Neural crest cell (in vitro differentiated cells): Measurements from ENCODE around the gene CMIP. TPM values are rescaled to one million over a fixed set of nuclear protein-coding genes. Genes with fewer than 3 reads are reported as not detected.

Source experiments
- DNase-seq: peaks from one replicate; pipeline ENCODE4 v3.0.0; 2021; ENCODE audit warnings: low read depth, mixed read lengths, low spot score
- H3K27ac Mint-ChIP-seq: one replicate; pipeline ENCODE4 v1.8.0; 2021; ENCODE audit warnings: mild to moderate bottlenecking, mixed read lengths; ENCODE audit not compliant: unreplicated experiment
- H3K27me3 Mint-ChIP-seq: 2 replicates; pipeline ENCODE4 v1.8.0; 2021; ENCODE audit warnings: low read depth, mild to moderate bottlenecking, mixed read lengths
- H3K36me3 Mint-ChIP-seq: 2 replicates; pipeline ENCODE4 v1.8.0; 2021; ENCODE audit warnings: low read depth, mild to moderate bottlenecking, mixed read lengths
- H3K4me1 Mint-ChIP-seq: 2 replicates; pipeline ENCODE4 v1.8.0; 2021; ENCODE audit warnings: mixed read lengths
- H3K4me3 Mint-ChIP-seq: one replicate; pipeline ENCODE4 v1.8.0; 2021; ENCODE audit warnings: mild to moderate bottlenecking, mixed read lengths
- H3K9me3 Mint-ChIP-seq: 2 replicates; pipeline ENCODE4 v1.8.0; 2021; ENCODE audit warnings: mixed read lengths
- total RNA-seq: library from RNA; stranded (reverse); gene quantifications from 2 replicates; pipeline ENCODE4 v1.2.1, GENCODE V29; 2021
- TF ChIP-seq, protein P1 (sequence below): fragments of 200-600 bp; sonication (generic); conservative IDR thresholded peaks from 2 replicates; pipeline ENCODE4 v1.5.0; 2021; ENCODE audit warnings: antibody characterized with exemption, mild to moderate bottlenecking

The CMIP gene
- total RNA-seq, 1 donor from 2014 or later: 41.2 TPM

- H3K4me1 Mint-ChIP-seq: peaks cover 52% of the 10 kb centered on the region
- H3K4me3 Mint-ChIP-seq: no peak overlapping the region
These were observed 92.0 kb downstream of the CMIP start for GRCh38 chr16:81536648-81537047.

GRCh38 chr16:81537721-81538561, 93.3 kb downstream of the CMIP start:
- TF ChIP-seq, protein P1, sequence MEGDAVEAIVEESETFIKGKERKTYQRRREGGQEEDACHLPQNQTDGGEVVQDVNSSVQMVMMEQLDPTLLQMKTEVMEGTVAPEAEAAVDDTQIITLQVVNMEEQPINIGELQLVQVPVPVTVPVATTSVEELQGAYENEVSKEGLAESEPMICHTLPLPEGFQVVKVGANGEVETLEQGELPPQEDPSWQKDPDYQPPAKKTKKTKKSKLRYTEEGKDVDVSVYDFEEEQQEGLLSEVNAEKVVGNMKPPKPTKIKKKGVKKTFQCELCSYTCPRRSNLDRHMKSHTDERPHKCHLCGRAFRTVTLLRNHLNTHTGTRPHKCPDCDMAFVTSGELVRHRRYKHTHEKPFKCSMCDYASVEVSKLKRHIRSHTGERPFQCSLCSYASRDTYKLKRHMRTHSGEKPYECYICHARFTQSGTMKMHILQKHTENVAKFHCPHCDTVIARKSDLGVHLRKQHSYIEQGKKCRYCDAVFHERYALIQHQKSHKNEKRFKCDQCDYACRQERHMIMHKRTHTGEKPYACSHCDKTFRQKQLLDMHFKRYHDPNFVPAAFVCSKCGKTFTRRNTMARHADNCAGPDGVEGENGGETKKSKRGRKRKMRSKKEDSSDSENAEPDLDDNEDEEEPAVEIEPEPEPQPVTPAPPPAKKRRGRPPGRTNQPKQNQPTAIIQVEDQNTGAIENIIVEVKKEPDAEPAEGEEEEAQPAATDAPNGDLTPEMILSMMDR: no peak
- no peaks in the 10 kb centered on the region for H3K36me3 Mint-ChIP-seq
- H3K9me3 Mint-ChIP-seq: no peaks in the 10 kb centered on the region
- no peak overlapping the region for H3K27ac Mint-ChIP-seq
- no peaks in the 10 kb centered on the region for H3K27me3 Mint-ChIP-seq
- no peak for DNase-seq
- H3K4me1 Mint-ChIP-seq: peaks cover 54% of the 10 kb centered on the region
- H3K4me3 Mint-ChIP-seq: no peak overlapping the region

More at GRCh38 chr16:81536648-81537047, 92.0 kb downstream of the CMIP start:
- TF ChIP-seq, protein P1: no peak
- Mint-ChIP-seq H3K27me3 (no peaks in the 10 kb centered on the region), H3K9me3 (no peaks in the 10 kb centered on the region), H3K27ac (no peak overlapping the region), H3K36me3 (peaks cover 2% of the 10 kb centered on the region)
- no peak for DNase-seq

DNA sequence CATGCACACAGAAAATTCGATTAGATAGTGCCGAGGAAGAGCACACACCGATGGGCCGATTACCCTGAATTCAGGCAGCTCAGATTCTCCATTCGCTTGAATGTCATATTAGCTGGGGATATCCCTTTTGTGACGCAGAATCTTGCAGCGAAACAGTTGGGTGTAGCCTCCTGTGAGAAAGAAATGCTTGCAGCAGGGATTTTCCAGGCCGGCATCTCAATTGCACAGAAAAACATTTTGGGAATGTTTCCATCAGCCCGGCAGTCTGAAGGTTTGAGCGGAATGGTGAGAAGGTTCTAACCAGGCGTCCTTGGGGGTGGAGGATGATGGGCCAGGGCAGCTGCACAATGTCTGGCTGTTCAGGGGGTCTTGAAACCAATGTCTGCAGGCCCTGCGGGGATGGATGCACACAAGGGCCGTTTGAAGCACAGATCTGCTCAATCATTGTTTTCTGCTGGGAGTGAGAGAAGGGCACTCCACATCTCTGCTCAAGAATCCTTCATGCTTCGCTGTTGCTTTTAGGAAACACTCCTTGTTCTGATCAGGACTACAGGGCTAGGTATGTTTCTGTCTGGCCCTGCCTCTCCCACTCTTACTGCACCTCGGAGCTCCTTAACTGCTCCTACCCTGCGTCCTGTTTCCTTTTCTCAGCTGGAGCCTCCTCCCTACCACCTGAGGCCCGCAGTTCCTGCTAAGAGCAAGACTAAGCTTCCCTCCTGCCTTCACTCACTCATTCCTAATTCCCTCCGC, 94.6 kb downstream of the CMIP start:
- TF ChIP-seq, protein P1: no peak

DNA sequence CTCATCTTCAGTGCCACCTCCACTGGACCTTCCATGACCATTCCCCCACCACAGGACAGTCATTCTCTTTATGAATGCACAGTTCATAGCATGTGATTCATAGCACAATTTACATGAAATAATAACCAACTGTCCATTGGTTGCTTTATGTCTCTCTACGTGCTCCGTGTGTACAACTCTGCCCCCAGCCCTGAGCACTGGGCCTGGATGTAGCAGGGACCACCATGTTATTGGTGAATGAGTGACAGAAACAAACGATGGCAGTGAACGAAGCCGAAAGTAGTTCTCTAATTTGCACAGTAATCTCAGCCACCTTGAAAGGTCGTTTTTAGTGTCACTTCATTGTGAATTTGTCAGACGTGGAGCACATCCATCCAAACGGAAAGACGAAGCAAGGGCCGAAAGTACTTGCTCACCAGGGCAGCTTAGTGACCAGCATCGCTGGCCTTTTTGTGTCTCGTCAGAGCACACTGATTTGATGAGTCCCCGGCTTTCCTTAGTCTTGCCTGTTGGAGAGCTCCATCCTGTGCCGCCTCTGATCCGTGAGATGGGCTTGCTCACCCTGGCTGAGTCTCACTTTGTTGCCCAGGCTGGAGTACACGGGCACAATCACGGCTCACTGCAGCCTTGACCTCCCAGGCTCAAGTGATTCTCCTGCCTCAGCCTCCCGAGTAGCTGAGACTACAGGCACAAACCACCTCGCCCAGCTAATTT, 95.3 kb downstream of the CMIP start:
- H3K9me3 Mint-ChIP-seq: no peaks in the 10 kb centered on the region

More for the DNA sequence above, 94.6 kb downstream of the CMIP start:
- no peaks in the 10 kb centered on the region for H3K27me3 Mint-ChIP-seq
- no peaks in the 10 kb centered on the region for H3K9me3 Mint-ChIP-seq
- peak overlapping the region; percentile 3 for H3K27ac Mint-ChIP-seq
- peaks cover 59% of the 10 kb centered on the region for H3K4me1 Mint-ChIP-seq
- H3K4me3 Mint-ChIP-seq: peak overlapping the region; percentile 1
- peak; percentile 13 for DNase-seq
- no peaks in the 10 kb centered on the region for H3K36me3 Mint-ChIP-seq

DNA sequence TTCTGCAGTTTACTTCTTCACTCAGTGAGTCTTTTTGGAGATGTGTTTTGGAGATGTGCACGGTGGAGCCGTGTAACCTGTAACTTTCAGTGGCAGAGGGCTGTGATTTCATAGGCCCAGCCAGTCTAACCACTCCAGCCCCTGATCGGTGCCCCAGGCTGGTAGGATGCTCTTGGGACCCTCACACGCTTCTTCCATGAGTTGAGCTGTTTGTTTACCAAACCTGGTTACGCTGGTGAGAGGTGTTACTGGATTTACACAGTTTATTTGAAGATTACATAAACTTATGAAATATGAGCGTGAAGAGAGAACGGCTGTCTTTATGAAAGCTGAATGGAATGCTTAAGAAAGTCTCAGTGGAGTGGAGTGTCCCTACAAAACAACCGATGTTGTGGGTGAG, 96.7 kb downstream of the CMIP start:
- Mint-ChIP-seq H3K4me1 (peaks cover 63% of the 10 kb centered on the region), H3K27ac (no peak overlapping the region), H3K9me3 (no peaks in the 10 kb centered on the region), H3K36me3 (no peaks in the 10 kb centered on the region), H3K4me3 (no peak overlapping the region), H3K27me3 (no peaks in the 10 kb centered on the region)
- TF ChIP-seq, protein P1: no peak
- DNase-seq: no peak

More for the DNA sequence above, 95.3 kb downstream of the CMIP start:
- Mint-ChIP-seq H3K4me3 (peak overlapping the region; percentile 1), H3K27ac (peak overlapping the region; percentile 3), H3K27me3 (no peaks in the 10 kb centered on the region), H3K4me1 (peaks cover 60% of the 10 kb centered on the region), H3K36me3 (no peaks in the 10 kb centered on the region)
- TF ChIP-seq, protein P1: no peak
- DNase-seq: no peak
